Neural crest cell (in vitro differentiated cells): Measurements from ENCODE around the gene PCDHB16. TPM values are rescaled to one million over a fixed set of nuclear protein-coding genes. Genes with fewer than 3 reads are reported as not detected.
A peak's percentile ranks its signal among the peaks of the same experiment; 100 is the strongest.
"Not testable (repeated sequence)": the region's sequence is repeated elsewhere in the genome, so short reads cannot be mapped to it uniquely, and the experiment has no call there.

Experiments used
- DNase-seq: peaks from one replicate; pipeline ENCODE4 v3.0.0; 2021; ENCODE audit warnings: low read depth, mixed read lengths, low spot score
- H3K27ac Mint-ChIP-seq: one replicate; pipeline ENCODE4 v1.8.0; 2021; ENCODE audit warnings: mild to moderate bottlenecking, mixed read lengths; ENCODE audit not compliant: unreplicated experiment
- H3K27me3 Mint-ChIP-seq: 2 replicates; pipeline ENCODE4 v1.8.0; 2021; ENCODE audit warnings: low read depth, mild to moderate bottlenecking, mixed read lengths
- H3K36me3 Mint-ChIP-seq: 2 replicates; pipeline ENCODE4 v1.8.0; 2021; ENCODE audit warnings: low read depth, mild to moderate bottlenecking, mixed read lengths
- H3K4me1 Mint-ChIP-seq: 2 replicates; pipeline ENCODE4 v1.8.0; 2021; ENCODE audit warnings: mixed read lengths
- H3K4me3 Mint-ChIP-seq: one replicate; pipeline ENCODE4 v1.8.0; 2021; ENCODE audit warnings: mild to moderate bottlenecking, mixed read lengths
- H3K9me3 Mint-ChIP-seq: 2 replicates; pipeline ENCODE4 v1.8.0; 2021; ENCODE audit warnings: mixed read lengths
- long read RNA-seq: library from polyadenylated mRNA; unstranded; transcript quantifications from one replicate; pipeline ENCODE4 v2.0.0, GENCODE V29; 2020
- total RNA-seq: library from RNA; stranded (reverse); gene quantifications from 2 replicates; pipeline ENCODE4 v1.2.1, GENCODE V29; 2021
- TF ChIP-seq, protein P1 (sequence below): fragments of 200-600 bp; sonication (generic); conservative IDR thresholded peaks from 2 replicates; pipeline ENCODE4 v1.5.0; 2021; ENCODE audit warnings: antibody characterized with exemption, mild to moderate bottlenecking

The PCDHB16 gene
- 11.4 and 12.6 TPM in 2 replicates for total RNA-seq
- long read RNA-seq, full-length matches to known transcripts, result 7 of 7 reads
- long read RNA-seq, partial matches to known transcripts, result 0 of 7 reads
- long read RNA-seq, other reads (novel, unspliced or antisense), result 0 of 7 reads

DNA sequence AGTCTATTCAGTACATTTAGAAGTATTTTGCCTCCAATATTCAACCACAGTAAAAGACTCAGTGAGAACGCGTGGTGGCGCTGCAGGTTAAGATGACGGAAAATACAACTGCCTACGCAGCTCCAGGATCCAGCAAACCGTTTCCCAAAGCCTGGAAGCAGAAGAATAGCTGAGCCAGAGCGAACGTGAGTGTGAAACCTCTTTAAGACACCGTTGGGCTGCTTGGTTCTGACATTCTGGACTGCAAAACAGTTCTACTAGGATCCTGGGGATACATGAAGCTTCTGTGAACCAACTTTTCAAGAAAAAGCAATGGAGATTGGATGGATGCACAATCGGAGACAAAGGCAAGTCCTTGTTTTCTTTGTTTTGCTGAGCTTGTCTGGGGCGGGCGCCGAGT is at the start of gene PCDHB16:
PCDHB16 (plus strand) TSS at position 140 of the 400 bp plus-strand sequence; CDS start at position 313, 173 bp downstream.
- Mint-ChIP-seq H3K27ac (peak within 1 kb of the TSS; percentile 98), H3K27me3 (peaks cover 4% of the 10 kb centered on the region), H3K4me3 (peak within 1 kb of the TSS; percentile 92), H3K9me3 (peaks cover 24% of the 10 kb centered on the region), H3K36me3 (peaks cover 48% of the 10 kb centered on the region), H3K4me1 (peaks cover 17% of the 10 kb centered on the region)
- DNase-seq, result peak; percentile 63
- TF ChIP-seq, protein P1, sequence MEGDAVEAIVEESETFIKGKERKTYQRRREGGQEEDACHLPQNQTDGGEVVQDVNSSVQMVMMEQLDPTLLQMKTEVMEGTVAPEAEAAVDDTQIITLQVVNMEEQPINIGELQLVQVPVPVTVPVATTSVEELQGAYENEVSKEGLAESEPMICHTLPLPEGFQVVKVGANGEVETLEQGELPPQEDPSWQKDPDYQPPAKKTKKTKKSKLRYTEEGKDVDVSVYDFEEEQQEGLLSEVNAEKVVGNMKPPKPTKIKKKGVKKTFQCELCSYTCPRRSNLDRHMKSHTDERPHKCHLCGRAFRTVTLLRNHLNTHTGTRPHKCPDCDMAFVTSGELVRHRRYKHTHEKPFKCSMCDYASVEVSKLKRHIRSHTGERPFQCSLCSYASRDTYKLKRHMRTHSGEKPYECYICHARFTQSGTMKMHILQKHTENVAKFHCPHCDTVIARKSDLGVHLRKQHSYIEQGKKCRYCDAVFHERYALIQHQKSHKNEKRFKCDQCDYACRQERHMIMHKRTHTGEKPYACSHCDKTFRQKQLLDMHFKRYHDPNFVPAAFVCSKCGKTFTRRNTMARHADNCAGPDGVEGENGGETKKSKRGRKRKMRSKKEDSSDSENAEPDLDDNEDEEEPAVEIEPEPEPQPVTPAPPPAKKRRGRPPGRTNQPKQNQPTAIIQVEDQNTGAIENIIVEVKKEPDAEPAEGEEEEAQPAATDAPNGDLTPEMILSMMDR, result peak; percentile 62

DNA sequence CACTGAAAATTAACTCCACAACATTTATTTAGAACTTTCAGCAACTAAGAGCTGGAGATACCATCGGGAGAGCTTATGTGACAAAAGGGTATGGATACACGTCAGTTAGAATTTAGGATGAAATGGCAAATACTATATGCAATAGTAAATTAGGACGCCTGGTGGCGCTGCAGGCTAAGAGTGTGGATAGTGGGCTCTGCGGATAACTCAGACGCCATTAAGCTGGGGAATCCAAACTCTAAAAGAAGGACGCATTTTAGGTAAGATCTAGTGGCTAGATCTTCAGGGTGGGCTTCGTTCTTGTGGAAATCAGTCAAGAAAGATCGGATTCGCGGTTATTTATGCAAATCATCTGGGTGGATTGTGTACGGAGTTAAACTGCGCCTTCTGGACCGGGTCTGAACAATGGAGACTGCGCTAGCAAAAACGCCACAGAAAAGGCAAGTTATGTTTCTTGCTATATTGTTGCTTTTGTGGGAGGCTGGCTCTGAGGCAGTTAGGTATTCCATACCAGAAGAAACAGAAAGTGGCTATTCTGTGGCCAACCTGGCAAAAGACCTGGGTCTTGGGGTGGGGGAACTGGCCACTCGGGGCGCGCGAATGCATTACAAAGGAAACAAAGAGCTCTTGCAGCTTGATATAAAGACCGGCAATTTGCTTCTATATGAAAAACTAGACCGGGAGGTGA is 47.0 kb upstream of the PCDHB16 start, which contains the start of gene PCDHB5:
PCDHB5 (plus strand) TSS at position 177 of the 688 bp plus-strand sequence; CDS start at position 406, 229 bp downstream.
- no peaks in the 10 kb centered on the region for H3K4me1 Mint-ChIP-seq
- DNase-seq, result no peak
- peaks cover 55% of the 10 kb centered on the region for H3K36me3 Mint-ChIP-seq
- peaks cover 31% of the 10 kb centered on the region for H3K9me3 Mint-ChIP-seq
- H3K27ac Mint-ChIP-seq, result peak within 1 kb of the TSS; percentile 51
- peak within 1 kb of the TSS; percentile 84 for H3K4me3 Mint-ChIP-seq
- H3K27me3 Mint-ChIP-seq, result no peaks in the 10 kb centered on the region
- TF ChIP-seq, protein P1, result peak; percentile 71

DNA sequence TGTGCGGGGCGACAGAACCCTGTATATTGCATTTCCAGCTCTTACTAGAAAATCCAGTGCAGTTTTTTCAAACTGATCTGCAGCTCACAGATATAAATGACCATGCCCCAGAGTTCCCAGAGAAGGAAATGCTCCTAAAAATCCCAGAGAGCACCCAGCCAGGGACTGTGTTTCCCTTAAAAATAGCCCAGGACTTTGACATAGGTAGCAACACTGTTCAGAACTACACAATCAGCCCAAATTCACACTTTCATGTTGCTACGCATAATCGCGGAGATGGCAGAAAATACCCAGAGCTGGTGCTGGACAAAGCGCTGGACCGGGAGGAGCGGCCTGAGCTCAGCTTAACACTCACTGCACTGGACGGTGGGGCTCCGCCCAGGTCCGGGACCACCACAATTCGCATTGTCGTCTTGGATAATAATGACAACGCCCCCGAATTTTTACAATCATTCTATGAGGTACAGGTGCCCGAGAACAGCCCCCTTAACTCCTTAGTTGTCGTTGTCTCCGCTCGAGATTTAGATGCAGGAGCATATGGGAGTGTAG is 46.4 kb upstream of the PCDHB16 start:
- TF ChIP-seq, protein P1, result no peak
- Mint-ChIP-seq H3K36me3 (peaks cover 52% of the 10 kb centered on the region), H3K9me3 (peaks cover 29% of the 10 kb centered on the region), H3K4me1 (no peaks in the 10 kb centered on the region), H3K27ac (no peak overlapping the region), H3K27me3 (no peaks in the 10 kb centered on the region), H3K4me3 (peak overlapping the region; percentile 84)
- no peak for DNase-seq

DNA sequence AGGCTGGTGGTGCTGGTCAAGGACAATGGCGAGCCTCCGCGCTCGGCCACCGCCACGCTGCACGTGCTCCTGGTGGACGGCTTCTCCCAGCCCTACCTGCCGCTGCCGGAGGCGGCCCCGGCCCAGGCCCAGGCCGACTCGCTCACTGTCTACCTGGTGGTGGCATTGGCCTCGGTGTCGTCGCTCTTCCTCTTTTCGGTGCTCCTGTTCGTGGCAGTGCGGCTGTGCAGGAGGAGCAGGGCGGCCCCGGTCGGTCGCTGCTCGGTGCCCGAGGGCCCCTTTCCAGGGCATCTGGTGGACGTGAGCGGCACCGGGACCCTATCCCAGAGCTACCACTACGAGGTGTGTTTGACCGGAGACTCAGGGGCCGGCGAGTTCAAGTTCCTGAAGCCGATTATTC is 44.8 kb upstream of the PCDHB16 start:
- peaks cover 48% of the 10 kb centered on the region for H3K36me3 Mint-ChIP-seq
- H3K27ac Mint-ChIP-seq, H3K27me3 Mint-ChIP-seq, H3K4me3 Mint-ChIP-seq, H3K4me1 Mint-ChIP-seq, DNase-seq: not testable (repeated sequence)
- peaks cover 25% of the 10 kb centered on the region for H3K9me3 Mint-ChIP-seq

DNA sequence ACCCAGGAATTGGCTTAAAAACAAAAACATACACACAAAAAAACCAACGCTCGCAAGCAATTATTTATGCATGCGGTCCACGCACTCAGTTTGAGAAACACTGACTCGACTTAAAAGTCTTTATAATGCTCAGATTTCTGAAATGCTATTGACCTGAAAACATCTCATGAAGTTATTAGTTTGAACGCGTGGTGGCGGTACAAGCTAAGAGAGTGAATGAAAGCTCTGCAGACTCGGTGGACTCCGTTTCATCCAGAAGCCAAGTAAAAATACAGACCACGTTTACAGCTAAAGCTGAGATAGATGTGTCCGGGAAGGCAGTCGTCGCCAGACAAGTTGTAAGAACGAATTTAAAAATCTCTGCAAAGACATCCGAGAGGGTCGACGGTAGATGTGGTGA is 32.4 kb upstream of the PCDHB16 start, which contains the start of gene PCDHB6:
PCDHB6 (plus strand) TSS at position 246 of the 400 bp plus-strand sequence. CDS start 201 bp downstream, outside the sequence.
- Mint-ChIP-seq H3K4me1 (no peaks in the 10 kb centered on the region), H3K27me3 (no peaks in the 10 kb centered on the region), H3K4me3 (no peak within 1 kb of the TSS), H3K36me3 (peaks cover 34% of the 10 kb centered on the region), H3K27ac (no peak within 1 kb of the TSS), H3K9me3 (peaks cover 18% of the 10 kb centered on the region)
- TF ChIP-seq, protein P1, result no peak
- no peak for DNase-seq
